H1 (cell line): ENCODE data around the gene SCYL1. TPM values are rescaled to one million over a fixed set of nuclear protein-coding genes. Genes with fewer than 3 reads are reported as not detected.

Experiments
- BACH1 ChIP-seq: IDR thresholded peaks from 2 replicates; pipeline ENCODE4 v1.6.1; 2012; ENCODE audit warnings: low read length, improper control_type of control experiment
- RNF2 ChIP-seq: fragments of 200-900, 300-1000 bp; sonication (generic); IDR thresholded peaks from 2 replicates; pipeline ENCODE4 v1.7.1; 2016; ENCODE audit warnings: borderline replicate concordance, low read depth, mild to moderate bottlenecking, antibody characterized with exemption, low read length; ENCODE audit not compliant: poor library complexity, severe bottlenecking; ENCODE audit errors: missing control alignments
- TCF12 ChIP-seq: IDR thresholded peaks from 2 replicates; pipeline ENCODE4 v1.6.1; 2011; ENCODE audit warnings: low read depth, mild to moderate bottlenecking, low read length
- TEAD4 ChIP-seq: IDR thresholded peaks from 2 replicates; pipeline ENCODE4 v1.6.1; 2012; ENCODE audit warnings: low read depth, low read length, inconsistent platforms, mixed read lengths
- polyA plus RNA-seq, 7 experiments: library from polyadenylated mRNA; depleted of rRNA in 3 of 7; stranded (reverse) in 5 of 7; unstranded in 2 of 7; fragments of >200 nt in 5 of 7; fragments of 200-250 nt in 2 of 7; gene quantifications; 1 replicate in 5 of 7; 2 replicates in 1 of 7; 4 replicates in 1 of 7; pipeline versions ENCODE4 v1.2.1 to v1.2.3, GENCODE V29; 2011 to 2013; ENCODE audit warnings: missing spikeins in 2 of 7, mixed read lengths in 2 of 7
- total RNA-seq: library from RNA; stranded (reverse); fragmentation: NEBNext Ultra II Directional; extraction: Animal tissue kit (Norgen Biotek cat#: 25700); gene quantifications from 2 replicates; pipeline ENCODE4 v1.2.1, GENCODE V29; 2021
- TF ChIP-seq, protein P1 (sequence below): IDR thresholded peaks from 2 replicates; pipeline ENCODE4 v1.6.1; 2012; ENCODE audit warnings: low read length, inconsistent platforms

SCYL1 gene
- total and polyA plus RNA-seq, 2 of the 8 experiments (the other 6 are each of a cell fraction or from before 2014, with no cell fraction given): 59.8 to 77.7 TPM

- TF ChIP-seq RNF2 (no peak), TCF12 (no peak), BACH1 (no peak), TEAD4 (no peak)
- TF ChIP-seq, protein P1, sequence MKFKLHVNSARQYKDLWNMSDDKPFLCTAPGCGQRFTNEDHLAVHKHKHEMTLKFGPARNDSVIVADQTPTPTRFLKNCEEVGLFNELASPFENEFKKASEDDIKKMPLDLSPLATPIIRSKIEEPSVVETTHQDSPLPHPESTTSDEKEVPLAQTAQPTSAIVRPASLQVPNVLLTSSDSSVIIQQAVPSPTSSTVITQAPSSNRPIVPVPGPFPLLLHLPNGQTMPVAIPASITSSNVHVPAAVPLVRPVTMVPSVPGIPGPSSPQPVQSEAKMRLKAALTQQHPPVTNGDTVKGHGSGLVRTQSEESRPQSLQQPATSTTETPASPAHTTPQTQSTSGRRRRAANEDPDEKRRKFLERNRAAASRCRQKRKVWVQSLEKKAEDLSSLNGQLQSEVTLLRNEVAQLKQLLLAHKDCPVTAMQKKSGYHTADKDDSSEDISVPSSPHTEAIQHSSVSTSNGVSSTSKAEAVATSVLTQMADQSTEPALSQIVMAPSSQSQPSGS: no peak
These were observed 39.0 kb upstream of the SCYL1 start (continued) for GRCh38 chr11:65485920-65486219.
